ENCODE data around the gene SND1. TPM values are rescaled to one million over a fixed set of nuclear protein-coding genes. Genes with fewer than 3 reads are reported as not detected.

SND1 gene
- total RNA-seq, 4 donors from 2014 or later = 64.3 to 77.0 (median 70.4) TPM

DNA sequence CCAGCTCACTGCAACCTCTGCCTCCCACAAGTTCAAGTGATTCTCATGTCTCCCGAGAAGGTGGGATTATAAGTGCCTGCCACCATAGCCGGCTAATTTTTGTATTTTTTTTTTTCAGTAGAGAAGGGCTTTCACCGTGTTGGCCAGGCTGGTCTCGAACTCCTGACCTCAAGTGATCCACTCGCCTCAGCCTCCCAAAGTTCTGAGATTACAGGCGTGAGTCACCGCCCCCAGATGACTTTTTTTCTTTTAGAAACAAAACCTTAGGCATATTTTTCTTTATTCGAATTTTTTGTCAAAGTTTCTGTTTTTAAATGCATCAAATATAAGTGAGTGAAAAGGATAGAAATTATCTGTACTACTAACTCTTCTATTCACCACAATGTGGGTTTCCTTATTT lies 266.1 kb downstream of the SND1 start:
- Histone ChIP-seq H3K27ac (no peak overlapping the region), H3K4me3 (no peak overlapping the region), H3K36me3 (no peaks in the 10 kb centered on the region), H3K27me3 (no peaks in the 10 kb centered on the region), H3K4me1 (peaks cover 0 to 17% (median 5%) of the 10 kb centered on the region in 4 donors), H3K9me3 (no peaks in the 10 kb centered on the region)
- WGBS, 2 donors (ENCODE audit: low coverage in 1 of 2) = 88 to 89% methylated on average over 6 to 8 of the region's 8 CpGs
- DNase-seq = no peak
- intact Hi-C loops (cut with DNase I; ENCODE audit: low total_unique reads) (no loop called here), in situ Hi-C loops (cut with MboI; ENCODE audit: low pct_ligation_motif_present in 1 of 4, low pct_unique_long_range_greater_than_20kb in 1 of 4, low sequenced_read_pairs in 3 of 4) (no loop called here)
- TF ChIP-seq EP300 (IDR thresholded peaks at IDR 0.05; ENCODE audit: low read depth) (no peak), POLR2A (IDR thresholded peaks at IDR 0.05) (no peak), POLR2AphosphoS5 (IDR thresholded peaks at IDR 0.05) (no peak)
- TF ChIP-seq, protein P1, sequence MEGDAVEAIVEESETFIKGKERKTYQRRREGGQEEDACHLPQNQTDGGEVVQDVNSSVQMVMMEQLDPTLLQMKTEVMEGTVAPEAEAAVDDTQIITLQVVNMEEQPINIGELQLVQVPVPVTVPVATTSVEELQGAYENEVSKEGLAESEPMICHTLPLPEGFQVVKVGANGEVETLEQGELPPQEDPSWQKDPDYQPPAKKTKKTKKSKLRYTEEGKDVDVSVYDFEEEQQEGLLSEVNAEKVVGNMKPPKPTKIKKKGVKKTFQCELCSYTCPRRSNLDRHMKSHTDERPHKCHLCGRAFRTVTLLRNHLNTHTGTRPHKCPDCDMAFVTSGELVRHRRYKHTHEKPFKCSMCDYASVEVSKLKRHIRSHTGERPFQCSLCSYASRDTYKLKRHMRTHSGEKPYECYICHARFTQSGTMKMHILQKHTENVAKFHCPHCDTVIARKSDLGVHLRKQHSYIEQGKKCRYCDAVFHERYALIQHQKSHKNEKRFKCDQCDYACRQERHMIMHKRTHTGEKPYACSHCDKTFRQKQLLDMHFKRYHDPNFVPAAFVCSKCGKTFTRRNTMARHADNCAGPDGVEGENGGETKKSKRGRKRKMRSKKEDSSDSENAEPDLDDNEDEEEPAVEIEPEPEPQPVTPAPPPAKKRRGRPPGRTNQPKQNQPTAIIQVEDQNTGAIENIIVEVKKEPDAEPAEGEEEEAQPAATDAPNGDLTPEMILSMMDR (IDR thresholded peaks at IDR 0.05) = no peak

DNA sequence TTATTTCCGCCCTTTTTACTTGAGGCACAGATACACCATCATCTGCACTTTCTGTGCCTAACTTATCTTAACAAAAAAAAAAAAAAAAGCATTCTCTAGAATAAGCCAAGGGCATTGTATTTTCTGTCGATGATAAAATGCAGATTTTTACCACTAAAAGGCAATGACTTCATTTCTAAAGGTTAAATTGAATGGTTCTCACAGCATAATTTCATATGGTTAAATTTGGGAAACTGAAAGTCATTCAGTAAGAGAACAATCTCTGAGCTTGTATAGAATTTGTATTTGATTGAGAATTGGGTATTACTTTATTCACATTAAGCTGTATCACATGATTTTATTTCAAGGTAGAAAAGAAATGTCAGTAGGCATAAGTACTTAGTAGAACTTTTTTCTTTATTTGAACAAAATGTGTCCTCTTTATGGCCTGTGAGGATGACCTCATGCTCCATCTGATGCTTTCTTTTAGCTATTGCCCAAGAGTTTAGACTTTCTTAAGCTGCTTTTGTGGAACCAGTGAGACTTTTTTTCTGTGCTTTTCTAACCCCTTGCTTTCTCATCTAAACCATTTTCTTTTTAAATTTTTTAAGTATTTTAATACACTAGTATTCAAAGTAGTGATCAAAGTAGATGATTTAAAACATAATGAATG lies 268.9 kb downstream of the SND1 start:
- TF ChIP-seq POLR2A (IDR thresholded peaks at IDR 0.05) = no peak
- TF ChIP-seq, protein P1 (IDR thresholded peaks at IDR 0.05) = no peak
- intact Hi-C loops (cut with DNase I; ENCODE audit: low total_unique reads) = no loop called here
- H3K27me3 ChIP-seq = no peaks in the 10 kb centered on the region
- no peak overlapping the region for H3K27ac ChIP-seq
- no peaks in the 10 kb centered on the region for H3K36me3 ChIP-seq
- H3K9me3 ChIP-seq = no peaks in the 10 kb centered on the region
- in situ Hi-C loops (cut with MboI; ENCODE audit: low pct_ligation_motif_present in 1 of 4, low pct_unique_long_range_greater_than_20kb in 1 of 4, low sequenced_read_pairs in 3 of 4) = no loop called here
- no peak overlapping the region for H3K4me3 ChIP-seq
- DNase-seq = no peak
- H3K4me1 ChIP-seq = peaks cover 0 to 12% (median 1%) of the 10 kb centered on the region in 4 donors
- WGBS, 2 donors (ENCODE audit: low coverage in 1 of 2) = 82% methylated on average over 2 of the region's 2 CpGs

DNA sequence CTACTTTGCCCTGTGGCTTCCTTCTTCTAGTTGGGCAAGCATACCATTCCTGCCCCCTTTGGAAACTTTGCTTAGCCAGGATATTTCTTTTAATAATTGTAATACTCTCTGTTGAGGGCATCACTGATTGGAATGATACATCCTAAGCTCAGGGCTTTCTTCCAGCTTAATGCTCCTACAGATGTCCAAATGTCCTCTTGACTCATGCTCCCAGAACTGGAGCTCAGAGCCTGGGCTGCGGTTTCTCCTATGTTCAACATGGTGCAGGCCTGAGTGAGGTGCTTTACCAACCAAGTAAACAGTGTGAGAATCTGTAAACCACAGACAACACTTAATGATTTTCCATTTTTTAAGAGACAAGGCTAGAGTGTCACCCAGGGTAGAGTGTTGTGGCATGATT lies 270.7 kb downstream of the SND1 start:
- Histone ChIP-seq H3K27me3 (no peaks in the 10 kb centered on the region), H3K9me3 (no peaks in the 10 kb centered on the region), H3K27ac (no peak overlapping the region), H3K4me3 (no peak overlapping the region), H3K36me3 (no peaks in the 10 kb centered on the region), H3K4me1 (peaks cover 5 to 22% (median 8%) of the 10 kb centered on the region in 4 donors)
- TF ChIP-seq POLR2A (IDR thresholded peaks at IDR 0.05) (no peak), EP300 (IDR thresholded peaks at IDR 0.05; ENCODE audit: low read depth) (no peak), POLR2AphosphoS5 (IDR thresholded peaks at IDR 0.05) (no peak)
- TF ChIP-seq, protein P1 (IDR thresholded peaks at IDR 0.05) = no peak
- in situ Hi-C loops (cut with MboI; ENCODE audit: low pct_ligation_motif_present in 1 of 4, low pct_unique_long_range_greater_than_20kb in 1 of 4, low sequenced_read_pairs in 3 of 4) (no loop called here), intact Hi-C loops (cut with DNase I; ENCODE audit: low total_unique reads) (no loop called here)
- WGBS, 2 donors (ENCODE audit: low coverage in 1 of 2) = 100% methylated on average over 1 of the region's 1 CpG; no CpG with 5 or more reads in 1 of the 2 donors
- no peak for DNase-seq

DNA sequence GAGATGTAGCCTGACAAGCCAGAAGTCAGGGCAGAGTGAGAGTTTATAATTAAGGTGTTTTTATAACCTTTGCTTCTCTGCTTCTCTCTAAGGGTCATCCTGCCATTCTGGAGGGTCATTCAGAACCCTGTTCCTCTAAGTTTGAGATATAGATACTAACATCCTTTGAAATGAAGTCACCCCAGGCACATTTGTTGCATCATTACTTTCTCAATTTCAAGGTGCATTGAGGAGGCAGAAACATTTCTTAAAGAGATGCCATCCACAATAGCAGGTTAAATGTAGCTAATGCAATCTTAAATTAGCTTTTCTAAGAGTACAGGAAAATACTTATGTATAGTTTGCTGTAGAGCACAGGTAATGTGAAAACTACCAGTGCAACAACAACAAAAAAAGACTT lies 272.9 kb downstream of the SND1 start:
- TF ChIP-seq EP300 (IDR thresholded peaks at IDR 0.05; ENCODE audit: low read depth) (no peak), POLR2AphosphoS5 (IDR thresholded peaks at IDR 0.05) (no peak), POLR2A (IDR thresholded peaks at IDR 0.05) (no peak)
- TF ChIP-seq, protein P1 (IDR thresholded peaks at IDR 0.05) = no peak

More for the DNA sequence above, 272.9 kb downstream of the SND1 start:
- Histone ChIP-seq H3K4me3 (no peak overlapping the region), H3K27me3 (no peaks in the 10 kb centered on the region), H3K9me3 (no peaks in the 10 kb centered on the region), H3K36me3 (no peaks in the 10 kb centered on the region), H3K4me1 (peaks cover 11 to 44% (median 24%) of the 10 kb centered on the region in 4 donors), H3K27ac (no peak overlapping the region)
- in situ Hi-C loops (cut with MboI; ENCODE audit: low pct_ligation_motif_present in 1 of 4, low pct_unique_long_range_greater_than_20kb in 1 of 4, low sequenced_read_pairs in 3 of 4) = no loop called here
- no peak for DNase-seq
- intact Hi-C loops (cut with DNase I; ENCODE audit: low total_unique reads) = no loop called here

Data from transverse colon (tissue), 4 donors.